DOHH2 (cell line): ENCODE results near the gene NAV2.

Experiments used
- H3F3A ChIP-seq: fragments of 200-600 bp; sonication (generic), shearing (Covaris generic); 2 replicates; pipeline ENCODE4 v1.6.0; 2016; ENCODE audit warnings: antibody characterized with exemption, mild to moderate bottlenecking; ENCODE audit not compliant: control insufficient read depth, insufficient read depth
- H3K27ac ChIP-seq: fragments of 200-600 bp; sonication (generic); 2 replicates; pipeline ENCODE4 v1.5.1; 2014; ENCODE audit warnings: low read depth, mild to moderate bottlenecking, low read length, moderate library complexity
- H3K27me3 ChIP-seq: fragments of 200-600 bp; sonication (generic); 2 replicates; pipeline ENCODE4 v1.6.1; 2014; ENCODE audit warnings: mild to moderate bottlenecking, low read length, mixed read lengths; ENCODE audit not compliant: control insufficient read depth
- H3K36me3 ChIP-seq: fragments of 200-600 bp; sonication (generic); 2 replicates; pipeline ENCODE4 v1.6.1; 2014; ENCODE audit warnings: mild to moderate bottlenecking, low read length, moderate library complexity, mixed read lengths; ENCODE audit not compliant: control insufficient read depth
- H3K4me1 ChIP-seq: fragments of 200-600 bp; sonication (generic); 2 replicates; pipeline ENCODE4 v1.6.1; 2014; ENCODE audit warnings: mild to moderate bottlenecking, low read length, mixed read lengths; ENCODE audit not compliant: control insufficient read depth
- H3K4me2 ChIP-seq: fragments of 200-600 bp; sonication (generic); 2 replicates; pipeline ENCODE4 v1.6.0; 2014; ENCODE audit warnings: mild to moderate bottlenecking, low read length, moderate library complexity
- H3K4me3 ChIP-seq: fragments of 200-600 bp; sonication (generic); 2 replicates; pipeline ENCODE4 v1.5.1; 2014; ENCODE audit warnings: mild to moderate bottlenecking, low read length, mixed read lengths
- H3K79me2 ChIP-seq: fragments of 200-600 bp; sonication (generic); 2 replicates; pipeline ENCODE4 v1.6.1; 2014; ENCODE audit warnings: mild to moderate bottlenecking, low read length, mixed read lengths; ENCODE audit not compliant: control insufficient read depth
- H3K9me2 ChIP-seq: fragments of 200-600 bp; sonication (generic); replicated peaks from 2 replicates; pipeline ENCODE4 v1.6.1; 2014; ENCODE audit warnings: mild to moderate bottlenecking, low read length, mixed read lengths; ENCODE audit not compliant: control insufficient read depth
- H3K9me3 ChIP-seq: fragments of 200-600 bp; sonication (generic); 2 replicates; pipeline ENCODE4 v1.6.1; 2014; ENCODE audit warnings: antibody characterized with exemption, low read length, mixed read lengths; ENCODE audit not compliant: control insufficient read depth, insufficient read depth
- H4K20me1 ChIP-seq: fragments of 200-600 bp; sonication (generic); 2 replicates; pipeline ENCODE4 v1.6.0; 2014; ENCODE audit warnings: low read depth, mild to moderate bottlenecking, antibody characterized with exemption, low read length, moderate library complexity; ENCODE audit not compliant: control insufficient read depth, insufficient read depth
- CTCF ChIP-seq: fragments of 200-600 bp; sonication (generic); IDR thresholded peaks from one replicate; pipeline ENCODE4 v1.5.1; 2014; ENCODE audit warnings: antibody characterized with exemption, mild to moderate bottlenecking, low read depth, low read length; ENCODE audit not compliant: poor library complexity, severe bottlenecking
- EZH2phosphoT487 ChIP-seq: fragments of 200-600 bp; sonication (generic); IDR thresholded peaks from 2 replicates; pipeline ENCODE4 v1.6.1; 2017; ENCODE audit warnings: borderline replicate concordance, mild to moderate bottlenecking, antibody characterized with exemption, low read length, moderate library complexity, mixed read lengths

Gene NAV2

GRCh38 chr11:19972091-19972490 lies 259.5 kb downstream of the NAV2 start:
- no peaks in the 10 kb centered on the region for H3K36me3 ChIP-seq
- H3K4me1 ChIP-seq = no peaks in the 10 kb centered on the region
- TF ChIP-seq EZH2phosphoT487 = no peak
- no peak for TF ChIP-seq CTCF

DNA sequence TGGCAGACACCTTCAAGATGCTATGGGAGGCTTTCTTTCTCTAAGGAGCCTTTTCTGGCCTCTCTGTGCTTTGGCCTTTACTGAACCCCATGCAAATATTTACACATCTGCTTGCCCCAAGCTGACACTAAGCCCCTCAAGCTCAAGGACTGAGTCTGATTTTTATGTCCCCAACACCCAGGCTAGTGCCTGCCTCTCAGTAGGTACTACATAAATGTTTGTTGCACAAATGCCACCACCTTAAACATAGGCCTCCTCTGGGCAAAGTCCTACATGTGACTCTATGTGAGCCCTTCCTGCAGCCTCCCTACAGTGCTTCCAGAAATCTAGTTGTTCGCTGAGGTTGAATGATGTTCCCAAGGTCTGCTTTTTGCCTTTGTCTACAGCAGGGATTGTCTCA lies 260.0 kb downstream of the NAV2 start:
- H3K36me3 ChIP-seq = no peaks in the 10 kb centered on the region

More at GRCh38 chr11:19972091-19972490, 259.5 kb downstream of the NAV2 start:
- Histone ChIP-seq H3K79me2 (no peaks in the 10 kb centered on the region), H4K20me1 (no peaks in the 10 kb centered on the region), H3K27ac (no peak overlapping the region), H3F3A (no peaks in the 10 kb centered on the region), H3K4me3 (no peak overlapping the region), H3K4me2 (no peak overlapping the region), H3K27me3 (peaks cover 4% of the 10 kb centered on the region; the same call in 1 of the 2 replicates), H3K9me2 (no peaks in the 10 kb centered on the region), H3K9me3 (no peaks in the 10 kb centered on the region)

DNA sequence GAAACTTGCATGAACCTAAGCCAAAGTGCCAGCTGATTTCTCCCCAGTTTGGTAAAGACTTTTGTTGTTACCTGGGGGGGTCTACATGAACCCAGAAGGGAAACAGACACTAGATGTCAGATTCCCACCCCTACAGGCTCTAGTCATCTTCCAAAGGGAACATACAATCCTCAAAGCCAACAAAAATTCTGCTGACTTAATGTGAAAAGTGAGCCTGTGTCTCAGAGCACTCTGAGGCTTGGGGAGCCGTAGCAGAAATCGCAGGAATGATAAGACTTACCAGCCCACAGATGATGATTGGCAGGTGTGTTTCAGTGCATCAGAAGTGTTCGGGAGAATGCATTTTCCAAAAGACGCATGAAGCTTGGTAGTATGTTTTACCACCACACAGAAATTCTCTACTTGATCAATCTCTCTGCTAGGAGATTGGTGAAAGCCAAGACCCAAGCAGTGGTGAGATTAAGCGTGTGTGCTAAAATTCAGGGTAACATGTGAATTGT lies 260.5 kb downstream of the NAV2 start:
- Histone ChIP-seq H3K4me2 (no peak overlapping the region), H3K4me1 (no peaks in the 10 kb centered on the region), H3K4me3 (no peak overlapping the region), H3K9me3 (no peaks in the 10 kb centered on the region), H3K27ac (no peak overlapping the region), H4K20me1 (no peaks in the 10 kb centered on the region), H3K9me2 (no peaks in the 10 kb centered on the region), H3K79me2 (no peaks in the 10 kb centered on the region), H3F3A (no peaks in the 10 kb centered on the region), H3K27me3 (peaks cover 4% of the 10 kb centered on the region; the same call in 1 of the 2 replicates), H3K36me3 (no peaks in the 10 kb centered on the region)
- TF ChIP-seq EZH2phosphoT487 (no peak), CTCF (no peak)

More for the DNA sequence above, 260.0 kb downstream of the NAV2 start:
- no peaks in the 10 kb centered on the region for H3K4me1 ChIP-seq
- TF ChIP-seq CTCF = no peak
- no peak for TF ChIP-seq EZH2phosphoT487
- H3K27me3 ChIP-seq = peaks cover 4% of the 10 kb centered on the region; the same call in 1 of the 2 replicates
- H3K4me2 ChIP-seq = no peak overlapping the region
- no peaks in the 10 kb centered on the region for H3K79me2 ChIP-seq
- no peaks in the 10 kb centered on the region for H3K9me2 ChIP-seq
- no peaks in the 10 kb centered on the region for H3F3A ChIP-seq
- no peak overlapping the region for H3K27ac ChIP-seq
- H4K20me1 ChIP-seq = no peaks in the 10 kb centered on the region
- no peaks in the 10 kb centered on the region for H3K9me3 ChIP-seq
- no peak overlapping the region for H3K4me3 ChIP-seq
